HG03558 (cell line): ENCODE results near the gene EIF2AK3.
"Not testable (repeated sequence)": the region's sequence is repeated elsewhere in the genome, so short reads cannot be mapped to it uniquely, and the experiment has no call there.

Source experiments
- ATAC-seq: cut with Tn5 transposase; IDR thresholded peaks from one replicate; pipeline ENCODE4 v1.9.1; 2021; ENCODE audit warnings: moderate number of reproducible peaks; ENCODE audit not compliant: unreplicated experiment; ENCODE audit errors: extremely low read depth

Gene EIF2AK3

DNA sequence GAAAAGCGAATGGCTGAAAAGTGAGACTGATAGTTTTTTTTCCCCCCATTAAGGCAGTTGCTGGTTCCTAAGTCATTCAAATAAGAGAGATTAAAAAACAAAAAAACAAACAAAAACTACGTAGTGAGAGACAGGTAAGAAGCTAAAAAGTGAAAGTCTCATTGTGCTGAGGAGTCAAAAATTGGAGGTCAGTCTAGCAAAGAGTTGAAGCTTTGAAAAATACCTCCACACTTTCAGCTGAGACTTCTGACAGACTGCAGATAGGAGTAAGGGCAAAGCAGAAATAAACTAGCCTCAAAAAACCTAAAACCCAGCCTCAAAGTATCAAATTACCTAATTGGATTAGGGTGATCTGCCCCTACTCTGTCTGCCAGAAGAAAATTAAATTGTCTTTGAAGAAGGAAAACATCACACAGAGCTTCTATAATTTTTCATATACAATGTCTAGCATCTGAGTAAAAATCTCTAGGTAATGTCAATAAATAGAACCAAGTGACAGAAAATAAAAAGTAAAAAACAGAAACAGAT lies 10.9 kb upstream of the EIF2AK3 start:
- ATAC-seq: no peak

DNA sequence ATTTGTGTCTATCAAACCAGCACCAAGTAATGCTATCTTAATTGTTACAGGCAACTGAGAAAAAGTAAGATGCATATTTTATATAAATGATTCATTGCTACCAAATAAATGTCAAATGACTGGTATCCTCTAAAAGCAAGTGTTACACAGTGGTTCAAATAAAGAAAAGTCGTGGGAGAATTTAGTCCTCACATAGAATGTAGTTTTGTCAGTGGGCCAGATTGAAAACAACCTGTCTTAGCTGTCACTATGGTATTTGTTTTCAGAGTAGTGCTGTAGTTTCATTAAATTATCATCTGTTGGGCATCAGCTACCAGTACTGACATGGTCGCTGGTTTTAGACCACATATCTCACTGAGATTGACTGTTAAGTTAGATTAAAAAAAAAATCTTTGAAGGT lies 10.2 kb upstream of the EIF2AK3 start:
- ATAC-seq: no peak

- no peak for ATAC-seq
Measured at GRCh38 chr2:88636026-88636425, 8.8 kb upstream of the EIF2AK3 start.

GRCh38 chr2:88632569-88632968 lies 5.3 kb upstream of the EIF2AK3 start:
- ATAC-seq: no peak

- ATAC-seq: no peak
Measured at GRCh38 chr2:88628571-88628939, 1.3 kb upstream of the EIF2AK3 start.

DNA sequence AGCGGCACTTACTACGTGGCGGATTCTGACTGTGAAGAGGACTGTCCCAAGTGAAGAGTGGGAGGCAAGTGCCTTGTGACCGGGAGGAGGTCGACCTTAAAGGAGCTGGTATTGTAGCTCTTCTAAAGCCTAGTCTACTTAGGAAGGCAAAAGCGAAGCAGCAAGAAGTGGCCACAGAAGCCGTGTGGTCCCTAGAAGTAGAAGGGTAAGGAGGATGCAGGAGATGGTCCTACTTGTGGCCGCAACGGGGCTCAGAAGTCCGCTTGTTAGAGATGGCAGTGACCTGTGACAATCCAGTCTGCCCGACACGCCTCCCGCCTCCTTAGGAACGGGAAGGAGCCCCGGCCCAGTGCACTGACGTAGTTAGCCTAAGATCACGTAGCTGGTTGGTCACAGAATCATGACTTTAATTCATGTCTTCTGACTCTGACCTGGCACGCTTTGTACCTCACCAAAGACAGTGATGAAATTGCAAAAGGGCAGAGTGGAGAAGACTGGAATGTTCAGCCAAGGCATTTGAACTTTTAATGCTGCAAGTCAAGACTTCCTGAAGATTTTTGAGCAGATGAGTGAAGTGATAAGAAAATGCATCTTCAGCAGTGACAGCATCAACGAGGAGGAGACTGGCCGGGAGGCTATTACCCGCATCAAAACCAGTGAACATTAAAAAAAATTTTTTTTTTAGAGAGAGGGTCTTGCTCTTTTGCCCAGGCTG lies 749 bp upstream of the EIF2AK3 start:
- ATAC-seq: peak; percentile 13

GRCh38 chr2:88626171-88627054 lies 851 bp downstream of the EIF2AK3 start:
- no peak for ATAC-seq

GRCh38 chr2:88624477-88624876 lies 2.8 kb downstream of the EIF2AK3 start:
- no peak for ATAC-seq

- ATAC-seq: not testable (repeated sequence)
Measured at GRCh38 chr2:88623831-88624465, 3.3 kb downstream of the EIF2AK3 start.

DNA sequence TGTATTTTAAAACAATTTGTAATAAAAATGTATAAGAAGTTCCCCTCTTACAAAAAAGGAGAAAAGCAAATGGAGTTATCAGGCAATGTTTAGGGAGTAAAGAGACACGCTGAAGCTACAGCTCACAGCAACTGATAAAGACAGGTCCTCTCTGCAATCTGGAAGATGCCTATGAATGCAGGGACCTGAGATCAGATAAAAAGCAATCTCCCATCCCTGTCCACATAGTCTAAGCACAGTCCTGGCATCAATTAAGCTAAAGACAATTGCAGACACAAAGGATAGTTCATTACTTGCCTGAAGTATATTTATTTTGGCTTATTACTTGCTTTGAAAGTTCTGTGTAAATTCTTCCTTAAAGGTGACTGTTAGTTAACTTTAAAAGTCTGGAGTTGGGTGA lies 5.0 kb downstream of the EIF2AK3 start:
- no peak for ATAC-seq

DNA sequence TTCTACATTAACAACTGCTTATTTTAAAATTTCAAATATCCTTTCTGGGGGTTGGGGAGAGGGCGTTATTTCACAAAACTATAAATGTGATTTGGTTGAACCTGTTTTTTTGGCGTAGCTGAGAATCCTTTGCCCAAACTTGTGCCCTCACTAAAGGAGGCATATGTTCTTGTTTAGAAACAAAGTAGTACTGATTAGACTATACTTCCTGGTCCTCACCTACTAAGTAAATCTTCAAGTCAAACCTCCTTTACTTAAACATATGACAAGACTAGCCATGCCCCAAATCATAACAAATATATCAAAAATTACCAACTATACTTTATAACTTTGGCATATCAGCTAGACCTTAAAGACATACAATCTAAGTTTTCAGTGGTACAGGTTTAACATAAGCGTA lies 5.8 kb downstream of the EIF2AK3 start:
- ATAC-seq: no peak

GRCh38 chr2:88620015-88620414 lies 7.2 kb downstream of the EIF2AK3 start:
- ATAC-seq: no peak

GRCh38 chr2:88615822-88616221 lies 11.4 kb downstream of the EIF2AK3 start:
- ATAC-seq: peak; percentile 38

DNA sequence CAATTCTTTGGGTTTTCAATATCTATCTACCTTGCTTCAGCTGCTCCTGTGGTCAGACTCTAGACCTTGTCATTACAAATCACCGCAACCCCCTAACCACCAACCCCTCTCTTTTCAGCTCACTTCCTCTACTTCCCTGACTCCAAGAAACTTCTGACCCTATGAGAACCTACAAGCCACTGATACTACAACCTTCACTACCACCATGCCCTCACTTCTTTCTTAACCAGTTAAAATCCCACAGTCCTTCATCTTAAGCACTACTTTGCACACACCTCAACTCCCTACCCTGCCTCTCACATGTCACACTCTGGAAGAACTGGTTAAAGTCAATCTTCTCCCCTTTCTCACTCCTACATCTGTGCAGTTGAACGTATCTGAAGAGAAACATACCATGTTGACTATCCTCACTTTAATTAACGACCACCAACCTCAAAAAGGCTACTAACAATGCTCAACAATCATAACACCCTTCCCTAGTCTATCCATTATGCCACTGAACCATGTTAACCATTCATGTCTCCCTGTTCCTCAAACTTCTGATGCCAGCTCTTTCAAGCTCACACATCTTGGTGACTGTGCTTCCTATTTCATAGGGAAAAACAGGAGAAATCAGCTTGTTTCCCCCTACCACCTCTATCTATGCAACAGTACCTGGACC lies 12.6 kb downstream of the EIF2AK3 start:
- ATAC-seq: peak; percentile 81

- no peak for ATAC-seq
Measured at GRCh38 chr2:88613921-88614320, 13.3 kb downstream of the EIF2AK3 start.

GRCh38 chr2:88608184-88608583 lies 19.1 kb downstream of the EIF2AK3 start:
- no peak for ATAC-seq

DNA sequence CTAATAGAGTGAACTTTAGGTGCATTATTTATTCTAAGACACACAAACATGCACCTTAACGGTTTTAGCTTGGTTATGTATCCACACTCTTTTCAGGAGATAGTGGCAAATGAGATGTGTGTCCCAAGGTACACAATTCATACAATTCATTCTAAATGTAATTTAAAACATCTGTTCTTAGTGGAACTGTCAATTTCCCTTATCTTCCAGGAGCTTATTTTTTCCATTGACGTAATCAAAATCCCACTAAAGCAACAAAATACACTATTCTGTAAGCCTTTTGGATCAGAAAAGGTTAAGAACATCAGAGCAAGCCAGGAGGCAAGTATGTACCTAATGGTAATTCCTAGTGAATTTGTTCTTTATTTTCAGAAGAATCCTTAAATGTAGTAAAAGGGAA lies 19.8 kb downstream of the EIF2AK3 start:
- no peak for ATAC-seq

GRCh38 chr2:88606371-88607030 lies 20.8 kb downstream of the EIF2AK3 start:
- ATAC-seq: peak; percentile 68

DNA sequence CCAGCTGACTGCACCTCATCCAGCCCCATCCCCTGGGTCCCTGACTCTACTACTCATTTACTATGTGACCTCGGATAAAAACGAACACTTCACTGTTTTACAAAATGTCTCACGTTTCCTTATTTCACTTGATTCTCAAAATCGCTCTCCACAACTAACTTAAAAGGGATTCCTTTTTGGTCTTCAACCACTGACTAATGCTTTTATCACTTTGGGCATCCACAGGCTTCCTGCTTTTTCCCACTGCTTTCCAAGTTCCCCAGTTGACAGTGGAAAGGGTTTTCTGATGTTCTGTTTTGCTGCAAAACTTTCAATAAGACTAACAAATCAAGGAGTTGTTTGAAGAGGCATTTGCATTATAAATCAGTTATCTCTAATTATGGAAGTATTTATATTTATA lies 24.1 kb downstream of the EIF2AK3 start:
- no peak for ATAC-seq

- ATAC-seq: no peak
Measured at GRCh38 chr2:88602022-88602421, 25.2 kb downstream of the EIF2AK3 start.
